DOHH2 (cell line): ENCODE results near the gene ORC3.

Experiments
- CTCF ChIP-seq: fragments of 200-600 bp; sonication (generic); IDR thresholded peaks from one replicate; pipeline ENCODE4 v1.5.1; 2014; ENCODE audit warnings: antibody characterized with exemption, mild to moderate bottlenecking, low read depth, low read length; ENCODE audit not compliant: poor library complexity, severe bottlenecking
- EZH2phosphoT487 ChIP-seq: fragments of 200-600 bp; sonication (generic); IDR thresholded peaks from 2 replicates; pipeline ENCODE4 v1.6.1; 2017; ENCODE audit warnings: borderline replicate concordance, mild to moderate bottlenecking, antibody characterized with exemption, low read length, moderate library complexity, mixed read lengths

- no peak for TF ChIP-seq CTCF
- no peak for TF ChIP-seq EZH2phosphoT487
Measured at GRCh38 chr6:87586371-87587077, 3.4 kb upstream of the ORC3 start.
